Stimulated activated CD4-positive, alpha-beta T cell treated with anti-CD3 and anti-CD28 coated beads, Interleukin-2, amount 100 ng/mL, for 48 hours (primary cell): ENCODE measurements around the gene APOL1.
"Not testable (repeated sequence)": the region's sequence is repeated elsewhere in the genome, so short reads cannot be mapped to it uniquely, and the experiment has no call there.

Experiments
- DNase-seq, 2 donors: peaks; one replicate each; pipeline ENCODE4 v3.0.0-alpha.2; 2020

APOL1 gene, protein sequence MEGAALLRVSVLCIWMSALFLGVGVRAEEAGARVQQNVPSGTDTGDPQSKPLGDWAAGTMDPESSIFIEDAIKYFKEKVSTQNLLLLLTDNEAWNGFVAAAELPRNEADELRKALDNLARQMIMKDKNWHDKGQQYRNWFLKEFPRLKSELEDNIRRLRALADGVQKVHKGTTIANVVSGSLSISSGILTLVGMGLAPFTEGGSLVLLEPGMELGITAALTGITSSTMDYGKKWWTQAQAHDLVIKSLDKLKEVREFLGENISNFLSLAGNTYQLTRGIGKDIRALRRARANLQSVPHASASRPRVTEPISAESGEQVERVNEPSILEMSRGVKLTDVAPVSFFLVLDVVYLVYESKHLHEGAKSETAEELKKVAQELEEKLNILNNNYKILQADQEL

DNA sequence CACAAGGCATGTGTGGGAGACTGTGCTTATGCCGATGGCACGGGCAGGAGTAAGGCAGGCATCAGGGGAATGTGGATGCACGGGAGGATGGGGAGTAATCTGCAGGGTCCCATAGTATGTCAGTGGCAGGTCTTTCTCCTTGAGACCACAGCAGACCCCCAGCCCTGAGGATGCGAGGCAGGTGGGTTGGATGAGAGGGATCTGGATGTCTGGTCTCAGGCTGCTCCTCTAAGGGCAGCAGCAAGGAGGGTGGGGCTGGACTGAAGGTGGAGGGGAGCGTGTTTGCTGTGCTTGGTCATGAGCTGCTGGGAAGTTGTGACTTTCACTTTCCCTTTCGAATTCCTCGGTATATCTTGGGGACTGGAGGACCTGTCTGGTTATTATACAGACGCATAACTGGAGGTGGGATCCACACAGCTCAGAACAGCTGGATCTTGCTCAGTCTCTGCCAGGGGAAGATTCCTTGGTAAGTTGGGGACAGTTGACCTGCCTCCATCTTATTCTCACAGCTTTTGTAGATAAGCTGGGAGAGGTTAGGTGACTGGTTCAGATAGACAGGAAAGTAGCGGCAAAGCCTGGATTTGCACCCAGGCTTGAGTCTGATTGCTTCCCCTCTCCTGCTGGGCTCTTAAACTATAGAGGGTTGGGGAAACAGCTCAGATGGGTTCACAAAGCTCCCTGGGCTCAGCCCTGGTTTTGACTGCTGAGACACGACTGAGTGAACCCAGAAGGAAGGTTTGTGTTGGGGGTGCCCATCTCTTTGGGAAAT, at the start of gene APOL1:
Gene APOL1 (plus strand): TSS at position 380 of the 769 bp plus-strand sequence. CDS start 1,823 bp downstream, outside the sequence.
- DNase-seq = peak; percentile 34 to 38

DNA sequence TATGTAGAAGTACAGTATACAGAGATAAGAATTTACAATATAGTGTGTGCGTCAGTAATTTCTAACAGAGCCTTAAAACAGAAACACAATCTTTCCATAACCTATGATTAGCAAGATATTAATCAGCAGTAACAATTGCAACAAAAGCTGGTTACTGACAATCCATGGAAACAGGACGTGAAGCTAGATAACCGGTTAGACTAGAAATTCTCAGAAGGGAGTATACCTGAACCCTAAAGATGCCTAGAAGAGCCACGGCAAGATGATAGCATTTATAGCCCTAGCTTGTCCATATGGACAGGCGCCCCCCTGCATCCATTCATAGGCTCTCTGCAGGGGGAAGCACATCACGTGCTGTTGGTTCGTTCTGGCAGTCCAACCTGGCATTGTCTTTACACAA, 49.5 kb upstream of the APOL1 start:
- not testable (repeated sequence) for DNase-seq

DNA sequence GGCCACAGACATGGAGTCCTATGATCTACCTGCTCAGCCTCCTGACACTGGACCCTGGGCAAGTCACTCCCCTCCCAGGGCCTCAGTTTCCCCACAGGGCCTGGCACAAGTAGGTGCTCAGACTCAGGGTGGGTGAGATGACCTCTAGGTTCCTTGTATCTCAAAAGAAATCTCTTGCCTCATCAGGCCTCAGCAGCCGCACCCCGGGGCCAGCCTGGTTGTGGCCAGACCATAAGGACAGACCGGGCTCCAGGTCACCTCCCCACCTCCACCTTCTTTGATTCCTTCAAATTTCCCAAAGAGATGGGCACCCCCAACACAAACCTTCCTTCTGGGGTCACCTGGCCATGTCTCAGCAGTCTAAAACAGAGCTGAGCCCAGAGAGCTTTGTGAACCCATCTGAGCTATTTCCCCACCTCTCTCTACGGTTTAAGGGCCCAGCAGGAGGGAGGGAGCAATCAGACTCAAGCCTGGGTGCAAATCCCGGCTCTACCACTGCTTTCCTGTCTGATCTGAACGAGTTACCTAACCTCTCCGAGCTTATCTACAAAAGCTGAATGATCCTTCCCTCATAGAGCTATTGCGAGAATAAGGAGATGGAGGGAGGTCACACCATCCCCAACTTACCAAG, 48.8 kb upstream of the APOL1 start:
- no peak for DNase-seq

DNA sequence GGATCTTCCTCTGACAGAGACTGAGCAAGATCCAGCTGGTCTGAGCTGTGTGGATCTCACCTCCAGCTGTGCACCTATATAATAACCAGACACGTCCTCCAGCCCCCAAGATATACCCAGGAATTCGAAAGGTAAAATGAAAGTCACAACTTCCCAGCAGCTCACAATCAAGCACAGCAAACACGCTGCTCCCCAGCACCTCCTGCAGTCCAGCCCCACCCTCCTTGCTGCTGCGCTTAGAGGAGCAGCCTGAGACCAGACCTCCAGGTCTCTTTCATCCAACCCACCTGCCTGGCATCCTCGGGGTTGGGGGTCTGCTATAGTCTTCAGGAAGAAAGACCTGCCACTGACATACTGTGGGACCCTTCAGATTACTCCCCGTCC, 48.3 kb upstream of the APOL1 start:
- DNase-seq = no peak

DNA sequence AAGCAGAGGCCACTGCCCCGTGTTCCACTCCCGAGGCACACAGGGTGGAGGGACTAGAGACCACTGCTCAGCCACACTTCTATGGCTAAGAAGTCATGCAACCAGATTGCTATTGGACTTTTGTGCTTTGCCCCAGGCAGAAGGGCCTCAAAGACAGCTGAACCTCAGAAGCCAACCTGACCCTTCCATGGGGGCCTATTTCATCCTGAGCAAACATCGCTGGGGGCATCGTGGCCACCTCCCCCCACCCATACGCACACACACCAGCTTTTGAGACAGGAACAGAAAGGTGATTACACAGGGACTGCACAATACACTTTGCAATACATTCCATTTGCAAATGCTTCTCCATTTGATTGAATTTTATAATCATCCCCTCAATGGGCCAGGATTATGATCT, 47.4 kb upstream of the APOL1 start:
- DNase-seq = not testable (repeated sequence)

DNA sequence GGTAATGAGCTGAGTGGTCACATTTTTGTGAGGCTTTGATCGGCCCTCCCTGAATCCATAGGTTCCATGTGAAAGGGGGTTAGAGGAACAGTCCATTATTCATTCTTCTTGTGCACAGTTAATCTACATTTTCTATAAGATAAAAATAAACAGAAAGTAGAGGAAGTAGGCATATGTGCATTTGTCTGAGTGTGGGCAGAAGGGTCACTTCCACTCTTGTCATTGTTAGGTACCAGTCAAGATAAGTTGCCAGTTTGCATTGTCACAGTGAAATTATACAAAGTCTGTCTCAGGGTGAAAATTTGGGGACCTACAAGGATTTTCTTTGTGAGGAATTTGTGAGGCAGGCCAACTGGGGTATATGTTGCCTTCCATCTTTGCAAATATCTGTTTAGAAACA, 46.7 kb upstream of the APOL1 start:
- DNase-seq = no peak

DNA sequence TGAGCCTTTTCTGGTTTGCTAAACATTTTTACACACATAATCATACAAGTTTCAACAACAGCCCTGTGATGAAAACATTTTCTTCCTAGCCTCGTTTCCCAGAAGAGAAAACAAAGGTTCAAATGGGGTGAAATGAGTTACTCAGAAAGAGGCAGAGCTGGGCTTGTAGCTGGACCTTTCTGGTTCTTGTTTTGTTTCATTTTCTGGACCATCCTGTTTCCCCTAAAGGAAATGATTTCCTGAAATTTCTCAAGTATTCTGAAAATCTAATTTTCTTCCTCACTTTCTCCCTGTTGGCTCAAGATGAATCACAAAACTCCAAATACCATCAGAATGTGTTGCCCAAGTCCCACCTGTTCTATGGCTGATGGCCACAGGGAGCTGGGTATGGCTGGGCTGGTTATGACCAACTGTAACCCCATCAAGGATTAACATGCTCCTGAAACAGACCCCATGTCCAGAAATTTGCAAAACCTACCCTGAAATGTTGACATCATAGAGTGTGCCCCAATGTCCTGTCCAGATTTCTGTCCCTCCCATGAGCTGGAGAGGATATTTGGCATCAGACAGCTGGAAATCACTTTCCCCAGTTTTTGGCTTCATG, 44.7 kb upstream of the APOL1 start:
- DNase-seq = no peak

DNA sequence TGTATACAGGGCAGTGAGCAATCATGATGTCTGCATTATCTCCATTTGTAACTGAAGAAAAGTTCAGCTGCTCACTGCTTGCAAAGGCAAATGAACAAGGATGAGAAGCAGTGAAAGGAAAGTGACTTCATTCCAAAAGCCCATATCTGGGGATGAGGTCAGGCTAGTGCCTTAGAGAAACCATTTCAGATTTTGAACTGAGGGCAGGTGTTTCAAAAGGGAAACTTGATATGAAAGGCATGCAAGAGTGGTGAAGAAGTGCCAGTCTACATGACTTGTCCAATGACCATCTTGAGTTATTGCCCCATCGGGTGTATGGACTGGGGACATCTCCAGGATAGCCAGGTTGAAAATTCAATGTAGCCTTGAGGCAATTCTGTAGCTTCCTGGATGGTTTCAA, 44.0 kb upstream of the APOL1 start:
- DNase-seq = no peak

DNA sequence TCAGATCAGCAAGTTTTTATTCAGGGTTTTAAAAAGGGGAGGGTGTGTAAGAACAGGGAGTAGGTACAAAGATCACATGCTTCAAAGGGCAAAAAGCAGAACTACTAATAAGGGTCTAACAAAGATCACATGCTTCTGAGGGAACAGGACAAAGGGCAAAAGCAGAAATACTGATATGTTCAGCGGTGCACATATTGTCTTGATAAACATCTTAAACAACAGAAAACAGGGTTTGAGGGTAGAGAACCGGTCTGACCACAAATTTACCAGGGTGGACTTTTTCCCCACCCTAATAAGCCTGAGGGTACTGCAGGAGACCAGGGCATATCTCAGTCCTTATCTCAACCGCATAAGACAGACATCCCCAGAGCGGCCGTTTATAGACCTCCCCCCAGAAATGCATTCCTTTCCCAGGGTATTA, 43.4 kb upstream of the APOL1 start:
- DNase-seq = not testable (repeated sequence)

DNA sequence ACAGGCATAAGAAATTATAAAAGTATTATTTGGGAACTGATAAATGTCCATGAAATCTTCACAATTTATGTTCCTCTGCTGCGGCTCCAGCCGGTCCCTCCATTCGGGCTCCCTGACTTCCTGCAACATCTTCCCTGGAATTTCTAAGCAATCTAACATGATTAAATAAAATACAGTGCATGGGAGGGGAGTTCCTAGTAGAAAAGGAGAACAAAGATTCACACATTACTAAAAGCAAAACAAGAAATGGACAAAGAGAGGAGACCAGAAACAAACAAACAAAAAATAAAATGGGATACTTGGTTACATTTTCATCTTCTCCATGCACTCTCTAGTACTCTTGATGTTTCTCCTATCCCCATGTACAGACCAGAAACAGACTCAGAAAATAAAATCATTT, 42.7 kb upstream of the APOL1 start:
- no peak for DNase-seq

DNA sequence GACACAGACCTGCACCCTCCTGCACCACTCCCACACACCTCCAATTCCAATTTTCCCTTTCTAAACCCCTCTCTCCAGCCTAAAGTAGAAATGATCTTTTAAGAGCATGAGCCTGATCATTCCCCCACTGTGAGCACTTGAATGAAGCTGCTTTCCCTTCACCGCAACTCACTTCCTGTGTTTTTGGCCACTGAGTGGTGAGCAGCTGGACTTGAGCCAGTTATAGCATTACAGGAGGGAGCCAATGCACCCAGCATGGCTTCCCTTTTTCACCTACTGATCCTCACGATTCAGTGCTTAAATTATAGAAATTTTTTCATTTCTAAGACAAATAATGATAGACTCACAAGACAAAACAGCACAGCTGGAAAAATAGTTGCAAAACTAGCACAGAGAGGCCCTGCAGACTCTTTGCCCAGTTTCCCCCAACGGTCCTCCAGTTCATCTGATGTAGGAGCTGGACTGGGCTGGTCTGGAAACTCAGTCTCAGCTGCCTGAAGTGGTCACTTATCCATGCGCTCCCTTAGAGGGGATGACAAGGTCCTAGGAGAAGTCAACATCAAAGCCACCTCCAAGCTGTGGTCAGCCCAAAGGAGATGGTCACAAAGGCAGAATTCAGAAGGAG, 41.6 kb upstream of the APOL1 start:
- no peak for DNase-seq

DNA sequence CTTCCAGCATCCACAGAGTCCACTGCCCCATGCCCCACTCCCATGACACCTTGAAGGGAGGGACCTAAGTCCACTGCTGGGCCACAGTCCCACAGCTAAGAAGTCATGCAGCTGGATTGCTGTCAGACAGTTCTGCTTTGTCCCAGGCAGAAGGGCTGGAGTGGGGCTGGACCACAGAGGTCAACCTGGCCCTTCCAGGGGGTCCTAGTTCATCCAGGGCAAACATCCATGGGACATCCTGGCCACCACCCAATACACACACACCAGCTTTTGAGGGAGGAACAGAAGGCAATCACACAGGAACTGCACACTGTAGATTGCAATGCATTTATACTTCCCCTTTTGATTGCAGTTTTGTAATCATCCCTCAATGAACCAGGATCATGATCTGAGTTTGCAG, 40.0 kb upstream of the APOL1 start:
- DNase-seq = no peak

DNA sequence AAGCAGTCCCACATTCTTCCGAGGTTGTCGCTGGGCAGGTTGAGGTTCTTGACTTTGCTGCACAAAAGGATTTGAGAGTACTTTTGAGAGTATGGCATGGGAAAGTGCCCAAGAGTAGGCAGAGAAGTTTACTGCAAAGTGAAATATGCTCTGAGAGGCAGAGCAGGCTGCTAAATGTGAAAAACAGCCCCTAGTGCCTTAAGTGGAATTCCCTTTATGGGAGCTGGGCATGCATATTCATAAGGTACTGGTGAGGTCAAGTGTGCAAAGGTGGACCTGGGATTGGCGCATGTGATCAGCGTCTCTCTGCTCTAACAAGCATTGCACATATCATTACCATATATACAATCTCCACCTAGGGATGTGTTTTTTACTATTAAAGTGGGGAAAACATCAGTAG, 39.3 kb upstream of the APOL1 start:
- no peak for DNase-seq

DNA sequence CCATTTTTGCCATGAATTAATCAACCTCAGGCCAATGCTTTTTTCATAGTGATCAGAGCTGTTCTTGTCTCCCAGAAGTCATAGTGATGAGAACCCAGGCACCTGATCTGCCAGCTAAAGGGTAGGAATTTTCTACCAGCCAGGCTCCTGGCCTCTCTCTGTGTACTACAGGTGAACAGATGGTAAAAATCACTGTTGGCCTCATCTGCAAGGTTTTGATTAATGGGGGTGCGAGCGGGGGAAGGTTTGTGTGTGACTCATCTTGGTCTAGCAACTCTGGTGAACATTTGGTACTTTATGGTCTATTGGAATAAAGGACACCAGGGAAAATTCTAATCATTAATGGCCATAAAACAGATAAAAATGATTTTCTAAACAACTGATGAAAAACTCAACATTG, 37.0 kb upstream of the APOL1 start:
- no peak for DNase-seq

DNA sequence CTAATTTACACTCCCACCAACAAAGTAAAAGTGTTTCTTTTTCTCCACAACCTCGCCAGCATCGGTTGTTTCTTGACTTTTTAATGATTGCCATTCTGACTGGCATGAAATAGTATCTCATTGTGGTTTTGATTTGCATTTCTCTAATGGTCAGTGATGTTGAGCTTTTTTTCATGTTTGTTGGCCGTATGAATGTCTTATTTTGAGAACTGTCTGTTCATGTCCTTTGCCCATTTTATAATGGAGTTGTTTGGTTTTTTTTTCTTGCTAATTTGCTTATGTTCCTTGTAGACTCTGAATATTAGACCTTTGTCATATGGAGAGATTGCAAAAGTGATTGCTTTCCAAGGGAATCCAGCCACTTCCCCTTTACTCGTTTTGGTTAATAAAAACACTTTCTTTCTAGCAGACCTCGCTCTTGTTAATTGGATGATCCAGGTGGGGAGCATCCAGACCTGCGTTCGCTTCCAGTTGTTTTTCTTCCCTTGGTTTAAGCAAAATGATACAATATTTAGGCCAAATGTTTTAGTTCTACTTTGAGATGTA, 34.2 kb upstream of the APOL1 start:
- no peak for DNase-seq

DNA sequence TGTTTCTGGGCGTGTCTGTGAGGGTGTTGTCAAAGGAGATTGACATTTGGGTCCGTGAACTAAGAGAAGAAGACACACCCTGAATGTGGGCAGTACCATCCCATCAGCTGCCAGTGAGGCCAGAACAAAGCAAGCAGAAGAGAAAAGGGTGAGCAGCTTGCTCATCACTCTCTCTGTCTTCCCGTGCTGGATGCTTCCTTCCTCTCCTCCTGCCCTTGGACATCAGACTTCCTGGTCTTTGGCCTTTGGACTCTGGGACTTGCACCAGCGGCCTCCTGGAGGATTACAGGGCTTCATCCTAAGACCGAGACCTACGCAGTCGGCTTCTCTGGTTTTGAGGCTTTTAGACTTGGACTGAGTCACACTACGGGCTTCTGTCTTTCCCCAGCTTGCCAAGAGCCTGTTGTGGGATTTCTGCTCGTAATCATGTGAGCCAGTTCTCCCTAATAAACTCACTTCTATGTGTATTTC, 32.4 kb upstream of the APOL1 start:
- DNase-seq = no peak

DNA sequence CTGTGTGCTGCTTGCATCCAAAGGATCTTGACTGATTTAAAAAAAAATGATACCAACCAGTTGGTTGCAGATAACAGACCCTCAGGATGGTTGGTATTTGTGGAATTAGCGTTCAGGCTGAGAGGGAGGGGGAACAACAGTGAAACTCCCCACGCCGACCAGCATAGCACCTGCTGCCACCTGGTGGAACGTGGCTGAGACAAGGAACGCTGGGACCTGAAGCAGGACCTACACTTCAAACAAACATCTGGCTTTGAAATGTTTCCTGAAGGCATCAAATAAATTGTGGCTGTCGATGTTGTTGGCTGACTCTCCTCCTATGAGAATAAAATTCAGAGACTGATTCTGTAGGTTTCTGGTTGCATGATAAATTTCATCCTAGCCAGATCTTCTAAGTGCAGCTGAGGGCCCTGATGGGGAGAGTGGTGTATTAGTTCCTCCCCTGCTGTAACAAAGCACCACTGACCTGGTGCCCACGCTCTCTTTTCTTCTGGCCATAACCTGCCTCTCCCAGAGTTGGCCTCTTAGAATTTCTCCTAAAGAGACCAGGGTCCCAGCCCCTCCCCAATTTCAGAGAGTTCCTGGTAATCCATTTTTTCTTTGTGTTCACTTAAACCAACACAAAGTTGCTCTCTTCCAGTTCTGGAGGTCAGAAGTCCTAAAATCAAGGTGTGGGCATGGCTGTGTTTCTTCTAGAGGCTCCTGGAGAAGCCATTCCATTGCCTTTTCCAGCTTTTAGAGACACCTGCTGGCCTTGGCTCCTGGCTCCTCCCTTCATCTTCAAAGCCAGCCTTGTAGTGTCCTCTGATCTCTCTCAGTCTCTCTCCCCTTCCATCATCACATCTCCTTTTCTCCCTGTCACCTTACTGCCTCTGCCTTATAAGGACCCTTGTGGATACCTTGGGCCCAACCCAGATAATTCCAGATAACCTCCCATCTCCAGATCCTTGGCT, 30.9 kb upstream of the APOL1 start:
- peak in 1 of 2 donors; percentile 50 for DNase-seq

DNA sequence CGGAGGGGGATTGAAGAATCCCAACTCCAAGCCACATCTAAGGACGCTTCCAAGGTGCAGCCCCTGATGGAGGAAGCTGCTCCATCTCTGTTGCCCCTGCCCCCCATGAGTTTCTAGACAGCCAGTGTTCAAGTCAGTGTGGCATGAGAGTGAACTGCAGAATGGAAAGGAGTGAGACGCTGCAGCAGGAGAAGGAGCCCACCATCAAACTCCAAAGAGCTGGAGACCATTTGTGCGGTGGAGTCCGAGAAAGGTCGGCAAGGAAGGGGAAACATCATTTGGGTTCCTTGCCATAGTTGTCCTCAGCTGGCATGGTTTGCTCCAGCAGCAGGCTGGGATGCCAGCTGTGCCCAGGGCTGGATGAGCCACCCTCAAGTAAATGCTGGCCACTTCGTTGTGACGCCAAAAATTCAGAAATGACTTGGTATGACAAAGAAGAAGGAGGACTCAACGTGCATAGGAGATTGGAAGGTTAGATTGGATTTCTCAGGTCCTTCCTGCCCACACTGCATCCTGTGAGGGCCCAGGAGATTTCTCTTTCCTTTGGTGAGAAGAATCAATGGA, 30.0 kb upstream of the APOL1 start:
- DNase-seq = no peak

DNA sequence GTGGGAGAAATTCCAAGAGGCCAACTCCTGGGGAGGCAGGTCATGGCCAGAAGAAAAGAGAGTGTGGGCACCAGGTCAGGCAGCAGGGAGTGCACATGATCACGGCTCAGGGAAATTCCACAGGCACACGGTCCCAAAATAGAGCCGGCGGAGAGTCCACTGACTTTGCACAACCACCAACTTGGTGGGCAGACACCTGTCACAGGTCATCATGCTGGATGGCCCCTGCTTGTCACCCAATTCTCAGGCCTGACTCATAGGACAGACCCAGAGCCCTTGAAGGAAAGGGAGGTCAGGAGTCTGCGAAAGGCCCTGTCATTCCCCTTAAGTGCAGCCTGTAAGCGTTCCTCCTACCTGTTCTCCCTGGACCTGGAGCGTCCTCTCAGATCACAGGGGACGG, 29.4 kb upstream of the APOL1 start:
- DNase-seq = no peak

DNA sequence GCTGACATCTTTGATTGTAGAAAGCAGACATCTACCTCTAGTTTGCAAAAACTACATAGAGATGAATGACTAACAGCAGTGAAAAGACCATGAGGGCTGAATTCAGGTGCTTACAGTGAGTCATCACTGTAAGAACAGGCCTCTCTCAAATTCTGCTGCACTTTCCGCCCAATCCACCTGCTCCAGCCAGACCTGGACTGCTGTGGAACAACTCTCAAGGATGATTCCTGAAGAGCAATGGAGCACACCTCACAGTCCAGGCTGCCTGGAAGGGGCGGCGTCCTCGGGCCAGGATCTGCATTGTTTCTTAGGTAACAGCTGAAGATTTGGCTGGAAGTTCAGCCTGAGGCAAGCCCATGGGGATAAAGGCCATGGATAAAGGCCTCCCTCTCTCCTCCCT, 28.7 kb upstream of the APOL1 start:
- no peak for DNase-seq

DNA sequence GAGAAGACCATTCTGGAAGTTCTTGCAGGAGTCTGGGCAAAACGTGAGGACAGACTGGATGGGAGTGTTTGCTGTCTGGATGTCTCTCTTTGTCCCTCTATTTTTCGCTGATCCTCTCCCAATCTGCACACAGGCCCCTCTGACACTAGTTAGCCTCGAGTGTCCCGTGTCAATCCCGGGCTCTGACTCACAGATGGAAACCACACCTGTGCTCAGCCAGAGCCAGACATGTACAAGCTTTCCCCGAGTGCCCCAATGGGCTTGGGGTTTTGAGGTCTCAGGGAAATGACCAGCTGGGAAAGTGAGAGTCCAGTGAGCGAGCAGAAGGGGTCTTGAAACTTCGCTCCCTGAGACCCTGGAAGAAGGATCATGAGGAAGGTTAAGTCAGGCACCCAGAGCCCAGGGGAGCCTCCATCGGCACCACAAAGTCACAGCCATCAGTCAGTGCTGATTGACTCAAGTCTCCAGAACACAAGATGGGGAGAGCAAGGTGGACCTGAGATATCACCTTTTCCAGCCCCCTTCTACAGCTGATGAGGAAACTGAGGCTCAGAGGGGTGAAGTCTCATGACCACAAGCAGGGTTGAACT, 27.5 kb upstream of the APOL1 start:
- DNase-seq = no peak
